ENCODE measurements around the gene TAOK3. TPM values are rescaled to one million over a fixed set of nuclear protein-coding genes. Genes with fewer than 3 reads are reported as not detected.

The TAOK3 gene
- total RNA-seq, 1 donor: 27.9 TPM

DNA sequence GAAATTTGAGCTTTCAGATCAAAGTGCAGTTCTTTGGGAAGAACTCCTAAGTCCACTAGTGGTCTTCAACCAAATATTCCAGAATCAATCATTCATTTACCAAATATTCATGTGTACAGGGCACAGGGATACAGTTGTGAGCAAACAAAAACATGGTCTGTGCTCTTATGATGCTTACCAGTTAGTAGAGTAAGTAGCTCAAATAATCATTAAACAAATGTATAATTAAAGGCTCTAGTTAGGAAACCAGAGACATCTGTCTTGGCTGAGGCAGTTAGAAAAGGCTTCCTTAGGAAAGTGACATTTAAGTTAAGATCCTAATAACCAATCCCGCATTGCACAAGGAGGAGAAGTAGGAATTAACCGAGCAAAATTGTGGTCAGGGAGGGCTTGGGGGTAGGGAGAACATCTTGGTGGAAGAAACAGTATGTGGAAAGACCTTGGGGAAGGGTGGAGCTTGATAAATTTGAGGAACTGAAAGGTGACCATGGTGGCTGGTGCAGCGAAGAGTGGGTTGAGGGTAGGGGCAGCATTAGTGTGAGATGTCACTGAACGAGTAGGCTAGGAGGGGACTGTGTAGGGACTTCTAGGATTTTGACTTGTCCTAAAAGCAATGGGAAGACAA, 196.8 kb downstream of the TAOK3 start:
- TF ChIP-seq, protein P1, sequence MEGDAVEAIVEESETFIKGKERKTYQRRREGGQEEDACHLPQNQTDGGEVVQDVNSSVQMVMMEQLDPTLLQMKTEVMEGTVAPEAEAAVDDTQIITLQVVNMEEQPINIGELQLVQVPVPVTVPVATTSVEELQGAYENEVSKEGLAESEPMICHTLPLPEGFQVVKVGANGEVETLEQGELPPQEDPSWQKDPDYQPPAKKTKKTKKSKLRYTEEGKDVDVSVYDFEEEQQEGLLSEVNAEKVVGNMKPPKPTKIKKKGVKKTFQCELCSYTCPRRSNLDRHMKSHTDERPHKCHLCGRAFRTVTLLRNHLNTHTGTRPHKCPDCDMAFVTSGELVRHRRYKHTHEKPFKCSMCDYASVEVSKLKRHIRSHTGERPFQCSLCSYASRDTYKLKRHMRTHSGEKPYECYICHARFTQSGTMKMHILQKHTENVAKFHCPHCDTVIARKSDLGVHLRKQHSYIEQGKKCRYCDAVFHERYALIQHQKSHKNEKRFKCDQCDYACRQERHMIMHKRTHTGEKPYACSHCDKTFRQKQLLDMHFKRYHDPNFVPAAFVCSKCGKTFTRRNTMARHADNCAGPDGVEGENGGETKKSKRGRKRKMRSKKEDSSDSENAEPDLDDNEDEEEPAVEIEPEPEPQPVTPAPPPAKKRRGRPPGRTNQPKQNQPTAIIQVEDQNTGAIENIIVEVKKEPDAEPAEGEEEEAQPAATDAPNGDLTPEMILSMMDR (IDR thresholded peaks at IDR 0.05; ENCODE audit: extremely low read depth, low read depth, low read length): no peak
- H3K4me1 ChIP-seq (ENCODE audit: insufficient read depth, low read length): no peaks in the 10 kb centered on the region

DNA sequence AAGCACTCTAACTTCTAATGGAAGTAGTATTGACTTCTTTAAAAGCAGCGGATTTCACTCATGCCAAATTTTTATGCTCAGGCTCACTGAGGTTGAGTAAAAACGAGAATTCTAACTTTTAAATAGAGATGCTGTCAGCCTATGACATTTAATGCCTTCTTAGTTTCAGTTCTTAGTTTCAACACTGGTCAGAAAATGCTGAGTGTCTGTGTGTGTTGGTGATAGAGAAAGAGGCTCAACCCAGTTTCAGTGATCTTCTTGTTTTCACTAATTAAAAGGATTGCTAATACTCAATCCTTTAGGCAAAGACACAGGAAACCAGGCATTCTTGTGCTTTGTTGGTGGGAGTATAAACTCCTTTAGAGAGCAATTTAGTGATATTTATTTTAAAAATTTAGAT, 205.8 kb downstream of the TAOK3 start:
- Histone ChIP-seq H3K9me3 (ENCODE audit: low read depth, low read length) (no peaks in the 10 kb centered on the region), H4K20me1 (ENCODE audit: insufficient read depth, low read length) (no peaks in the 10 kb centered on the region), H2AFZ (ENCODE audit: low read length) (no peak overlapping the region), H3K4me1 (ENCODE audit: insufficient read depth, low read length) (no peaks in the 10 kb centered on the region), H3K4me3 (ENCODE audit: insufficient read depth, low read length) (no peak overlapping the region), H3K36me3 (ENCODE audit: insufficient read depth, low read length) (peaks cover 25% of the 10 kb centered on the region), H3K79me2 (ENCODE audit: insufficient read depth, low read length) (no peaks in the 10 kb centered on the region), H3K27ac (ENCODE audit: low read depth, low read length) (no peak overlapping the region), H3K27me3 (ENCODE audit: insufficient read depth, low read length) (no peaks in the 10 kb centered on the region), H3K4me2 (ENCODE audit: insufficient read depth, low read length) (no peak overlapping the region)
- TF ChIP-seq, protein P1 (IDR thresholded peaks at IDR 0.05; ENCODE audit: extremely low read depth, low read depth, low read length): no peak
- DNase-seq (ENCODE audit: insufficient read length, low spot score, missing footprints): no peak

More for the DNA sequence above, 196.8 kb downstream of the TAOK3 start:
- no peak overlapping the region for H2AFZ ChIP-seq (ENCODE audit: low read length)
- no peak overlapping the region for H3K27ac ChIP-seq (ENCODE audit: low read depth, low read length)
- peaks cover 60% of the 10 kb centered on the region for H3K36me3 ChIP-seq (ENCODE audit: insufficient read depth, low read length)
- H4K20me1 ChIP-seq (ENCODE audit: insufficient read depth, low read length): no peaks in the 10 kb centered on the region
- DNase-seq (ENCODE audit: insufficient read length, low spot score, missing footprints): no peak
- H3K4me3 ChIP-seq (ENCODE audit: insufficient read depth, low read length): no peak overlapping the region
- no peak overlapping the region for H3K4me2 ChIP-seq (ENCODE audit: insufficient read depth, low read length)
- H3K9me3 ChIP-seq (ENCODE audit: low read depth, low read length): no peaks in the 10 kb centered on the region
- H3K79me2 ChIP-seq (ENCODE audit: insufficient read depth, low read length): no peaks in the 10 kb centered on the region
- no peaks in the 10 kb centered on the region for H3K27me3 ChIP-seq (ENCODE audit: insufficient read depth, low read length)

DNA sequence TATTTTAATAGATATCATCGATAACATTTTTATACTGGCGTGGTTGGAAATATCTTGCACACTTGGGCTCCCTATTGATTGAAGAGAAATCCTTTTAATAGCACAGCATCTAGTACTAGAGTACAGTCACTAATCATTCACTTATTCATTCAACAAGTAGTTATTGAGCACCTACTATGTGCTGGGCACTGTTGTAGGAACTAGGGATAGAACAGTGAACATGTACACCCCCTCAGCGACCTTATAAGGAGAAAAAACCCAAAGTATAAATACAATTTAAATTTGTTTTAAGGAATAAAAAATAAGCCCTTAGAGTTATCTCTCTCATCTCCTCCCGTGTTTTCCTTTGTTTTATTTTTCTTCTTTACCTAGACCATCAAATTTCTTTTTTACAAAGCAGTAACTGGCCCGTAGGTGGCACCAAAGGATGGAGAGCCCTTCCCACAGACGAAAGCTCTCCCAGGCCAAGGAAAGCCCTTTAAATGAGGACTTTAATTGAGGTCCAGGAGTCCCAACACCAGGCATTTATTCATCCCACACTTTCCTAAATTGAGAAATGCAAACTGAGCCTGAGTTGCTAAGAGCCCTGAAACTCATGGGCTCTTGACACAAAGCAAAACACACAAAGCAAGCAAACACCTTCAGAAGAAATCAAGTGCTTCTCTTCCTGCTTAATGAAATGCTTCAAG, 207.8 kb downstream of the TAOK3 start:
- Histone ChIP-seq H4K20me1 (ENCODE audit: insufficient read depth, low read length) (no peaks in the 10 kb centered on the region), H3K4me3 (ENCODE audit: insufficient read depth, low read length) (no peak overlapping the region), H3K4me1 (ENCODE audit: insufficient read depth, low read length) (no peaks in the 10 kb centered on the region), H3K9me3 (ENCODE audit: low read depth, low read length) (no peaks in the 10 kb centered on the region), H3K36me3 (ENCODE audit: insufficient read depth, low read length) (peaks cover 27% of the 10 kb centered on the region), H3K27me3 (ENCODE audit: insufficient read depth, low read length) (no peaks in the 10 kb centered on the region), H3K79me2 (ENCODE audit: insufficient read depth, low read length) (no peaks in the 10 kb centered on the region), H3K27ac (ENCODE audit: low read depth, low read length) (no peak overlapping the region), H3K4me2 (ENCODE audit: insufficient read depth, low read length) (no peak overlapping the region), H2AFZ (ENCODE audit: low read length) (no peak overlapping the region)
- TF ChIP-seq, protein P1 (IDR thresholded peaks at IDR 0.05; ENCODE audit: extremely low read depth, low read depth, low read length): peak; percentile 66
- DNase-seq (ENCODE audit: insufficient read length, low spot score, missing footprints): peak; percentile 92

DNA sequence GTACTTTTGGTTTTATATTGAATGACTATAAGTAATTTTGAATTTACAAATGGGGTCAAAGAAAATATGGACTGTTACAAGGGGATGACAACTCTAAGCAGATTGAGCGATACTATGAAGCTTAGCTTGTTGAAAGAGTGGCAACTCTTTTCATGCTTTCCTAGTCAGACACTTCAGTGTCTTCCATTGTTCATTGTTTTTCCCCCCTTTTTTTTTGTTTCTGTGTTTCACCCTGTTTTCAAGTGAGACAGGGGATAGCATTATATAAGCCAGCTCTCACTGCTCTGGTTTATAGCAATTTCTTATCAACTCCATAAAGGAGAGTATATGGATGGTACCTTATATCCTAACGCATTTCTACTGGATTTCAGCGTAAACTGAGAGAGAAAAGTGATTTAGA, 212.2 kb downstream of the TAOK3 start:
- no peak overlapping the region for H3K4me3 ChIP-seq (ENCODE audit: insufficient read depth, low read length)
- H3K4me1 ChIP-seq (ENCODE audit: insufficient read depth, low read length): no peaks in the 10 kb centered on the region
- peaks cover 45% of the 10 kb centered on the region for H3K36me3 ChIP-seq (ENCODE audit: insufficient read depth, low read length)
- no peaks in the 10 kb centered on the region for H3K9me3 ChIP-seq (ENCODE audit: low read depth, low read length)
- no peaks in the 10 kb centered on the region for H3K27me3 ChIP-seq (ENCODE audit: insufficient read depth, low read length)
- no peaks in the 10 kb centered on the region for H4K20me1 ChIP-seq (ENCODE audit: insufficient read depth, low read length)
- no peak overlapping the region for H3K27ac ChIP-seq (ENCODE audit: low read depth, low read length)
- H2AFZ ChIP-seq (ENCODE audit: low read length): no peak overlapping the region
- TF ChIP-seq, protein P1 (IDR thresholded peaks at IDR 0.05; ENCODE audit: extremely low read depth, low read depth, low read length): no peak
- DNase-seq (ENCODE audit: insufficient read length, low spot score, missing footprints): no peak
- H3K4me2 ChIP-seq (ENCODE audit: insufficient read depth, low read length): no peak overlapping the region
- no peaks in the 10 kb centered on the region for H3K79me2 ChIP-seq (ENCODE audit: insufficient read depth, low read length)

All from osteoblast (primary cell).